ENCODE results near the gene MRGPRE.

The MRGPRE gene

DNA sequence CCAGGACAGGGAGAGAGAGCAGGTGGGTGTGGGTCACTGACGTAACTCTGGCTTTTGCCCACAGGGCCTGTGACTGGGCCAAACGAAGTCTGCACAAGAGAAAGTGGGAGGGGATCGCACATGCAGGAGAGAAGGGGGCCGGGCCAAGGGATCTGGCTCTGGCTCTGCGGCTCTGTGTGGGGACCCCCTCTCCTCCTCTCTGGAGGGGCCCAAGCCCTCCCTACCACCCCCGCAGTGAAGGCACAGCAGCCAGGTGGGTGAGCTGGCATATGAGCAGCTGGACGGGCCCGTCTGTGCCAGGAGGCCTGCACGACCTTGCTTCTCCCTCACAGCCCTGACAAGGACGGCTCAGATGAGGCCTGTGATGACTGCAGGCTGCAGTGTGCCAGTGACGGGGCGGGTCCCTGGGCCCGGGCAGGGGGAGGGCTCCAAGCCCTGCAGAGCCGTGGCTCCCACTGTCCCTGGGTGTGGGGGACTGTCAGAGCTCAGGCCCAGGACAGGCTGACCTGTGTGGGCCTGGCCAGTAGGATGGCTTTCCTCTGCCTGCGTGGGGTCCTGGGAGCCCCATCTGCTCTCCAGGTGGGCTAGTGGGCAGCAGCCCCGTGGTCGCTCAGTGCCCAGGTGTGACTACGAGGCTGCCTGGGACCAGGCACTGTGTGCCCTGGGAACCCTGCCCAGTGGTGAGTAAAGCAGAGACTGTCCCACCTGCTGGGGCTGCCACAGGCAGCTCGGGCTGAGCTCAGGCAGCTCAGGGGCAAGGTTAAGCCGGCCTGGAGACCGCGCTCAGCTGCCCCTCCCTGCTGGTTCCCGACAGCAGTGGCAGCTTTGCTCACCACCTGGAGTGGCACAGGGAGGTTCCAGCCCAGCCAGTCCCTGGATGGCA, 35.8 kb downstream of the MRGPRE start:
- DNase-seq (ENCODE audit: low spot score): no peak

DNA sequence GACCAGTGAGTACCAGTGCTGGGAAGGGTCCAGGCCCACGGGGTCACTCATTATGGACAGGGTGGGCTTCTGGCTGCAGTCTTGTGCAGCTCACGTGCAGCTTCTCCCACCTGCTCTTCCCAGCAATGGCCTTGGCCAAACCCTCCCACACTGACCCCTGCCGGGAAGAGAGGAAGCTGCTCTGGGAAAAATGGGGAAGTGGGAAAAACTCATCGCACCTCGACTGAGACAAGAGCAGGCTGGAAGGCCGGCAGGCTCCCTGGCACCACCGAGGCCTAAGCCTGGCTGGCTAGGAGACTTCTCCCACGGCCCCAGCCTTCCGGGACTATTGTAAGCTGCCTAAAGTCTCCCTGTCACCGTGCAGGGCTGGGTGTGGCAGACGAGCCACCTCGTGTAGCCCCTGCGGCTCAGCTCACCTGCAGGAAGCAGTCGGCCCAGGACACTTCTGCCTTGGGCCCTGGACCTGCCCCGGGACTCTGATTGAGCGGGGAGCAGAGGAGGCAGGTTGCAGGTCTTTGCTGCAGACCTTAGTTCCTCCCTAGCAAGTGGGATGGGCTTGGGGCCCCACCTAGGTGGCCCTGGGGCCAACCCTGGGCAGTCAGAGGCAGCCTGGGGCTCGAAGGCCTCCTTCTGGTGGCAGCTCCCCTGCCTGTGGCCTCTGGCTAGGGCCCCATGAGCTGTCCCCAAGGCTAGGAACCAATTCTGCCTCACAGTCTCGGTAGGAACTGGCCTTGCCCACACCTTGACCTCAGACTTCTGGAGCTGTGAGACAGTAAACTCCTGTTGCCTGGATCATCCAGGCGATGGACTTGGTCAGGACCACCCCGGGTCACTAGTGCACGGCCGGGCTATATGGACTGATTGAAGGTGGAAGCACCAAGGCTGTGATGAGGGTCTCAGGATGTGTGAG, 36.7 kb downstream of the MRGPRE start:
- no peak for DNase-seq (ENCODE audit: low spot score)

DNA sequence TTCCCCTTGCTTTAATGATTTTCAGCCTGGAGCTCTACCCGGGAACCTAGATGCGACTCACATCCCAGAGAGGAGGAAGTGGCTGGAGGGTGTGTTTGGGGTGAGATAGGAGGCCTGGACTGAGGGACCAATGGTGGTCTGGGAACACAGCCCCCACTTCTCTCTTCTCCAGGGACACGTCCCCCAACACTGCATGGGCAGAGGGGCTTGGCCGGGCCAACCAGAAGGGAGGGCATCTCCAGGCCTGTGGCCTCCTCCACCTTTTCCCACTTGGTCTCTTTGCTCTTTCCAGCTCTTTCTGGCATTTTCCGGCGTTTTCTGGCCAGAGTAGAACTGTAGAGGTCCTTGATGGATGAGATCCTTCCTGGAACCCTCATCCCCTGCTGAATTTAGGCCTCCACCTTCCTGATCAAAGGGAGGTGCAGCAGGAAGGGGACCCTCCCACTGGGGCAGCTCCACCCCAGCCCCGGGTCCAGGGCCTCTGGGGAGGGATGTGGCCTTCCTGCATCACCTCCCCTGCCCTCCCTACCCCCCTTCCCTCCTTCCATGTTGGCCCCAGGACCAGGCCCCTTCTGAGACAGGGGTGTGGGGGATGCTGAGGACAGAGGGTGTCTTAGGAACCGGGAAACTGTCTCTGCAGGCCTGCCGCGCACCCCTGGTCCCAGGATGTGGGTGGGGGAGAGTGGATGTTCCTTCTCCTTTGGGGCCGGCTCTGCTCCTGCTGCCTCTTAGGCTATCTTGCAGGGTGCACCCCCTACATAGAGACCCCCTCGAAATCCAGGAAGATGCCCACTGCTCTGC, 38.0 kb downstream of the MRGPRE start:
- DNase-seq (ENCODE audit: low spot score): no peak

DNA sequence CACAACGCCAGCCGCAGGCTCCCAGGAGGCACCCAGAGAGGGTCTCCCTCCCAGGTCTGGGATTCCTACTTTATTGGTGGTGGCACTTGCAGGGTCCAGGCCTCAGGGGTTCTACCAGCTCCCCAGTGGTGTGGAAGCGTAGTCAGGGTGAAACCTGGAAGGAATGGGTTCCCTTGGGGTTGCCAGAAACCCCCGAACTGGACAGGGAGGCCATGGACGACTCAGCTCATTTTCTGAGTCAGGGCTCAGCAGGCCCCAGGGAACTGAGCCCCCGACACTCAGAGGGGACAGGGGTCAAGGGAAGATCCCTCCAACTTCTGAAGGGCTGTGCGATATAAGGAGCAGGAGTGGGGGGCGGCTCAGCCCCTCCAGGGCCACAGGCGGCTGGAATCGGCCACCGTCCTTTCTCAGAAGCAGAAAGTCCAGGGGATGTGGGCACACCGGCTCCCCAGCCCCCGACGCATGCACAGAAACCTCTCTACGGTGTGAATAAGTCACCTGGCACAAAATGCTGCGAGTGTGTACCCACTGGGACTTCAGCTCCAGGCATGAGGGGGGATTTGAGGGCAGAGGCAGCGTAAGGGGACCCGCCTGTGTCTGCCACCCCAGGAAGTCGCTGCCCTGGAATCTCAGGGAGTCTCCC, 38.7 kb downstream of the MRGPRE start:
- no peak for DNase-seq (ENCODE audit: low spot score)

DNA sequence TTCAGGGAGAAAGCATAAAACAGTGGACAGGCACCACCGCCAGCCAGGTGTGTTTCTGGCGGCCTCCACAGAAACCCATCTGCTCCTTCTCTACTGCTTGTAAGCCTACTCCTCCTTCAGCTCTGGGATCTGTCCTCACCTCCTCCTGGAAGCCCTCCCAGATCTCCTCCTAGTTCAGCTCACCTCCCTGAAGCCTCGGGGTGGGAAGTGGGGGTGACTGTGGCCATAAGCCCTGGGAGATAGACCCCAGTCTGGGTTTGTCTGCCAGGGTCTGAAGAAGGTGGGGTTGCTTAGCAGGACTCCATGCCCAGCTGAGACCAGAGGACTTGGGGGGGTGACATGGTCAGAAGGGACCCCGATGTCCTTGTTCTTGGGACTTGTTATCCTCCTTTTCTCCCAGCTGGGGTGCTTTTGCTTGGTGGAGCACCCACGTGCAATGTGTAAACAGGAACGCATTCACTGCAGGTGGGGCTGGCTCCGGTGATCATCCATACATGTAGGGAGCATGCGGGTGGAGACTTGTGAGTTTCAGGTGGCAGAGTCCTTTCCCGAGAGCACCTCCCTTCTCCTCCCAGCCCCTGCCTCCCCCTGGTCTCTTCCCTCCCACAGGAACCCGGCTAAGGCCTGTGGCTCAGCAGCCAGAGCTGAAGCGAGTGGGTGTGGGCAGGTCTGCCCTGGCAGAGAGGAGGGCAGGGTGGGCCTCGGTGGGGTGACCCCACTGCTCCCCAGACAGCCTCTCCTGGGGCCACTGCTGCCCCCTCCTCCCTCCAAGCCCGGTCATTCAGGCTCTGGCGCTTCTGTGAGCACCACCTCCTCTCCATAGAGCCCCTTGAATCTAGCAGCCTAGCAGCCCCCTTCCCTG, 39.5 kb downstream of the MRGPRE start:
- DNase-seq (ENCODE audit: low spot score): no peak

DNA sequence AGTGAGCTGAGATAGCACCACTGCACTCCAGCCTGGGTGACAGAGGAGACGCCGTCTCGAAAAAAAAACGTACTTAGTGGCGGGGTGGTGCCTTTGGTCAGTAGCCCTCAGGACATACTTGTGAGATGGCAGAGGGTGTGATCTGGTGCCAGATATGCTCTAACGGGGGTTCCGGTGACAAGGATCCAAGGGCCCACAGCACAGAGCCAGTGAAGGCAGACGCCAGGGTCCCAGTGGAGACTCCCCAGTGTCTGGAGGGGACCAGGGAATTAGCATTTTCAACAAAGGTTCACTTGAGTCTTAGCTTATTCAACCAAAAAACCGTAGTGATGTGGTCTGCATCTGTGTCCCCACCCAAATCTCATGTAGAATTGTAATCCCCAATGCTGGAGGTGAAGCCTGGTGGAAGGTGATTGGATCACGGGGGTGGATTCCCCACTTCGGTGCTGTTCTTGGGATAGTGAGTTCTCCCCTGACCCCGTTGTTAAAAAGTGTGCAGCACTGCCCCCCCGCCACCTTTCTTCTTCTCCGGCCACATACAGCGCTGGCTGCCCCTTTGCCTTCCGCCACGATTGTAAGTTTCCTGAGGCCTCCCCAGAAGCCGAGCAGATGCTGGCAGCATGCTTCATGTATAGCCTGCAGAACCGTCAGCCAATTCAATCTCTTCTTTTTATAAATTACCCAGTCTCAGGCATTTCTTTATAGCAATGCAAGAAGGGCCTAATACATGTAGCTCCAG, 40.5 kb downstream of the MRGPRE start:
- no peak for DNase-seq (ENCODE audit: low spot score)

DNA sequence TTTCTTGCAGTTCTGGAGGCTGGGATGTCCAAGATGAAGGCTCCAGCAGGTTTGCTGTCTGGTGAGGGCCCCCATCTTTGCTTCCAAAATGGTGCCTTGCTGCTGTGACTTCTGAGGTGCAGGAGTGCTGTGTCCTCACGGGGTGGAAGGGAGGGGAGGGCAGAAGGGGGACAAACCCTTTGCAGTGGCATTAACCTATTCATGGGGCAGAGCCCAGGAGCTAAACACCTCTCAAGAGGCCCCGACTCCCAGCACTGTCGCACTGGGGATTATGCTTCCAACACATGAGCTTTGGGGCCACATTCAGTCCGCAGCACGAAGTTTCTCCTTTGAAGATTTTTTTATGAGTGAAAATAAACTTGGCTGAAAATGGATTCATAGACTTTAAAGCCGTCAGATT, 41.6 kb downstream of the MRGPRE start:
- DNase-seq (ENCODE audit: low spot score): no peak

DNA sequence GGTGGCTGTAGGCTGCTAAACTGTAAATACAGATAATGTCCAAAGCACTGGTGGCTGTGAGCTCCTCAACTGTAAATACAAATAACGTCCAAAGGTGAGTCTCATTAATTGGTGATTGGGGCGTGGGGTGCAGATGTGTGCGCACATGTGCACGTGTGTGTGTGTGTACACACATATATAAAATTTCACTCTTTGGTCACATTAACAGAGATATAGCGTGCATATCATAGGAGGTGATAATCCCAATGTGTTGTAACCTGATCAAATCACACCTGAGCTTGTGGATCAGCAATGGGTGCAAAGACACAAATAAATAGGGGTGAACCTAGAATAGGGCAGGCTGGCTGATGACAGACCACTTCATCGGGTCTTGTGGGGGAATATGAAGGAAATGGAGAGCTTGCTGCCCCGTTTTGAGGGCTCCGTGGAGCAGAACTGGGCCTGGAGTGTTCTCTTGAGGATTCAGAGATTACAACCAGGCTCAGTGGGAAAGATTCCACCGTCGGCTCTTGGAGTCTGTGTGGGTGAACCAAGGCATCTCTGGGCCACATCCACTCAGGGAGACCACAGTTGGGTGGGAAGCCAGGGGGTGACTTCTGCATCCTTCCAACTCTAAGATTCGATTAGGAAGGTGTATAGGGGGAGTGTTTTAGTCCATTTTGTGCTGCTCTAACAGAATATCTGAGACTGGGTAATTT, 42.2 kb downstream of the MRGPRE start:
- no peak for DNase-seq (ENCODE audit: low spot score)

DNA sequence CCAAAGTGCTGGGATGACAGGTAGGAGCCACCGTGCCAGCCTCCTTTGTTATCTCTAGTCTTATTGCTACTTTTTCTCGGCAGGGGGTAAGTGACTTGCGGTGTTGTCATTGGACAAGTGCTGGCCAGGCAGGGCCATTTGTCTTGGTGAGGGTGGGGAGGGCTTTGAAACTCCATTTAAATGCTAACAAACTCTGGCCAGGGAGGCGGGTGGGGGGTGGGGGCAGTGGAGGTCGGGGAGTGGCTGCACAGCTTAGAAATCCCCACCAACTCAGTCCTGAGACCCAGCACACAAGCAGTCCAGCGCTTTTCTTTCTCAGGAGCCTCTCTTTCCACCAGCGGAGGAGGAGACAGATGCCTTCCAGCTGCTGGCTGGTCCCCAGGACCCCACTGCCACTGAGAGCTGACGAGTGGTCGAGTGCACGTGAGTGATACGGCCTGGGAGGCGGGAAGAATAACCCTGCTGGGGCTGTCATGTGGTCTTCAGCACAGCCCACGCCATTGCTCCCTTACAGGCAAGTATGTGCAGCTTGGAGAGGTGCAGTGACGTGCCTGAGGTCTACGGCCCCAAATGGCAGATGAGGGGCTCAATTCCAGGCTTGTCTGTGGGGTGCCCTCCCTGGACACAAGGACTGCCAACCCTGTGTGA, 42.9 kb downstream of the MRGPRE start:
- no peak for DNase-seq (ENCODE audit: low spot score)

DNA sequence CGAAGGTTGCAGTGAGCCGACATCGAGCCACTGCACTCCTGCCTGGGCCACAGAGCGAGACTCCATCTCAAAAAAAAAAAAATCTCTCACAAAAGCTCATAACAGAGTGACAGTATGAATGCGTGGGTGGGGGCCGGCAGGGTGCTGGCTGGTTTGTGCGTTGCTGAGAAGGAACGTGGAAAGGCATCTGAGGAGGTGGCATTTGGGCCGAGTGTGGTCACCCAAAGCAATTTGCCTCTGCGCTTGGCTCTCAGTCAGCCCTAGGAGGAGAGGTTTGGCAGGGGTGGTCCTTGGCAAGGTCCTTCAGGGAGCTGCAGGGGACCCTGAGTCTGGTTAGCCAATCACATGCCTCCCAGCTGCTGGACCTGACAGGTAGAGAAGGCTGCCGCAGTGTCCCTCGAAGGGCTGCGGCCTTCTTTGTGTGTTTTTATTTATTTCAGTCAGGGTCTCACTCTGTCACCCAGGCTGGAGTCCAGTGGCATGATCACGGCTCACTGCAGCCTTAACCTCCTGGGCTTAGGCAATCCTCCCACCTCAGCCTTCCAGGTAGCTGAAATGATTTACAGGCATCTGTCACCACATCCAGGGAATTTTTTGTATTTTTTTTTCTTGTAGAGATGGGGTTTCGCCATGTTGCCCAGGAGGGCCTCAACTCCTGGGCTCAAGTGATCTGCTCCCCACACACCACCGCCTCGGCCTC, 43.6 kb downstream of the MRGPRE start:
- DNase-seq (ENCODE audit: low spot score): no peak

DNA sequence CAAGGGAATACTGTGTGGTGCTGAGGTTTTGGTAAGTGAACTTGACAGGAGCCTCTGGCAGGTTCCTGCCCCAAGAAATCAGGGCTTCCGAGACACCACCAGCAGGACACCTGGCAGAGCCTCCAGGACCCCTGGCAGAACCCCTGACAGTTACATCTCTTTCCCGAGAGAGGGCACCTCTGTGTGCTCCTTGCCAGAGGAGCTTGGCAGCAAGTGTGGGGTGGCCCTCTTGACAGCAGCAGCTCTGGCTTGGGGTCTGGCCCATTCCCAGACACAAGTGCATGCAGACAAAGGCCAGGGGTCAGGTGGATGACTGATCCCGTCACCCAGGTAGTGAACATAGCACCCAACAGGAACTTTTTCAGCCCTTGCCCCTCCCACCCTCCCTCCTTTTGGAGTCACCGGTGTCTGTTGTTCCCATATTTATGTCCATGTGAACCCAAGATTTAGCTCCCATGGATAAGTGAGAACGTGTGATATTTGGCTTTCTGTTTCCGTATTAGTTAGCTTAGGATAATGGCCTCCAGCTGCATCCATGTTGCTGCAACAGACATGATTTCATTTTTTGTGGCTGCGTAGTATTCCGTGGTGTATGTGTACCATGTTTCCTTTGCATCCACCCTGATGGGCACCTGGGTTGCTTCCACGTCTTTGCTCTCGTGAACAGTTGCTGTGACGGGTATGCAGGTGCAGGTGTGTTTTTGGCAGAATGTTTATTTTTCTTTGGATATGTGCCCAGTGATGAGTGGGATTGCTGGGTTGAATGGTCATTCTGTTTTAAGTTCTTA, 45.9 kb downstream of the MRGPRE start:
- DNase-seq (ENCODE audit: low spot score): no peak

DNA sequence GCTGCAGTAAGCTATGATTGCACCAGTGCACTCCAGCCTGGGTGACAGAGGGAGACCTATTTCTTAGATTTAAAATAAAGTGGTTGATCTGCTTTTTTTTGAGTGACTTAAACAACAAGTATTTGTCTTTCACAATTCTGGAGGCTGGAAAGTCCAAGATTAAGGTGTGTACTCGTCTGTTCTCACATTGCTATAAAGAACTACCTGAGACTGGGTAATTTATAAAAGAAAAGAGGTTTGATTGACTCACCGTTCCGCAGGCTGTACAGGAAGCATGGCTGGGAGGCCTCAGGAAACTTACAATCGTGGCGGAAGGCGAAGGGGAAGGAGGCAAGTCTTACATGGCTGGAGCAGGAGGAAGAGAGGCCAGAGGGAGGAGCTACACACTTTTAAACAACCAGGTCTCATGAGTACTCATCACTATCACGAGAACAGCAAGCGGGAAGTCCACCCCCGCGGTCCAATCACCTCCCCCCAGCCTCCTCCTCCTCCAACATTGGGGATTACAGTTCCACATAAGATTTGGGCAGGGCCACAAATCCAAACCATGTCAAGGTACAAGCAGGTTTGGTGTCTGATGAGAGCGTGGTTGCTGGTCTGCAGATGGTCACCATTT, 47.4 kb downstream of the MRGPRE start:
- no peak for DNase-seq (ENCODE audit: low spot score)

DNA sequence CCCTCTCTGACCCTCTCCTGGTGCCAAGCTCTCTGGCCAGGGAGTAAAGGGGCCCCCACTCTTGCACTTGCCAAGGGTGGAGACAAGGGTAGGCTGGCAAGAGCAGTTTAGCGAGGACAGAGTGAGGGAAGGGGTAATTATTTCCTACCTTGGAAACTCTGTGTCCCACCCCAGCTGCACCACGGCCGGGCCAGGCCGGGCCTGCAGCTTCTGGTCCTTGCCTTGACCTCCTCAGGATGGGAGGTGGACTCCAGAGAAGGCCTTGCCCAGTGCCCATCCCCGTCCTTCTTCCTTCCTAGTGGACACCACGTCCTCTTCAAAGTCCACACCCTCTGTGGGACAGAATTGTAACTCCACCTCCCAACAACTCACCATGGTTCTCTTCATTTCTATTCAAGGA, 48.7 kb downstream of the MRGPRE start:
- DNase-seq (ENCODE audit: low spot score): no peak

DNA sequence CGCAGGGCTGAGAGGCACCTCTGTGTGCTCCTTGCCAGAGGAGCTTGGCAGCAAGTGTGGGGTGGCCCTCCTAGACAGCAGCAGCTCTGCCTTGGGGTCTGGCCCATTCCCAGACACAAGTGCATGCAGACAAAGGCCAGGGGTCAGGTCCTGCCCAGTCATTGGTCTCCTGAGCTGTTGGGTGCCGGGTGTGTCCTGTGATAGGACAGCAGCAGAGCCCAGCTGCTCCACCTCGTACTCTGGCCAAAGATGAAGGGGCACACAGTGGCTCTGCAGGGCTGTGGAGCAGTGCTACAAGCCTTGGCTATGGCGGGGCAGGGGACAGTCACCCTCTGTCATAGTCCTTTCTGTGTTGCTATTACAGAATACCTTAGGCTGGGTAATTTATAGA, 49.8 kb downstream of the MRGPRE start:
- DNase-seq (ENCODE audit: low spot score): no peak

DNA sequence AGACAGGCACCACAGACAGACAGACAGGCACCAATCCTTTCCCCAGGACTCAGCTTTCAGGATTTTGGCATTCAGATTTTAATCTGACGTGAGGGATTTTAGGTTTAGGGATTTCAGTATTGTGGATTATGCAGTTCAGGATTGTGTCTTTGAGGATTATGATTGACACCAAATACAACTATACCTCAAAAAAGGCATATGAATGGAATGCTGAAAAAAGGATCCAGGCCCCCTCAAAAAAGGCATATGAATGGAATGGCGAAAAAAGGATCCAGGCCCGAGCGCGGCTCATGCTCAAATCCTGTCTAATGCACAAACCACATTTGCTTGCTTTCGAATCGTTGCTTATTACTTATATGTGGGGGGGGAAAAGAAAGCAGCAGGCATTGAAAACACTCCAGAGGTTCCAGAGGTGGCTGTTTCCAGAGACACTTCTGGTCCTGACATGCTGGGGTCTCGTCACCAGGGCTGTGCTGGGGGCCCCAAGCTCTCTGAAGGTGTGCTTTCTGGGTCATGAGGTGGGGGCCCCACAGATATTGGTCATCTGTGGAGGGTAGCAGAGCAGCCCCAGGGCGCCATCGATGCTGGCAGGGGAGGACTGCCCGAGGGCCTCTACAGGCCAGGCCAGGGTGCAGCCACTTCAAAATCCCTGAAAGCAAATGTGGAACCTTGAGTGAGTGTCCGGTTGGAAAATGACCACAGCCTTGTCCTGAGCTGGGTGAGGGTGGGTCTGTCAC, 50.3 kb downstream of the MRGPRE start:
- DNase-seq (ENCODE audit: low spot score): no peak

DNA sequence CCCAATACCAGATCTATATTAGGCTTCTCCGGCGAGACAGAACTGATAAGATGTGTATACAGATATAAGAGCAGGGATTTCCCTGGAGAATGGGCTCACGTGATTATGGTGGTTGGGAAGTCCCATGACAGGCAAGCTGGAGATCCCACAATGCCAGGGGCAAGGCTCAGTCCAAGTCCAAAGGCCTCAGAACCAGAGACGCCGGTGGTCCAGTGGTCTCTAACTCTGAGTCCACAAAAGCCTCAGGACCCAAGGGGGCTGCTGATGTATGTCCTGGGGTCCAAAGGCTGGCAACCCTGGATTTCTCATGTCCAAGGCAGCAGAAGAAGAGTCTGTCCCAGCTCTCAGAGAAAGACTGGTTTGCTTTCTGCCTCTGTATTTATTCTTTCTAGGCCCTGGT, 51.3 kb downstream of the MRGPRE start:
- no peak for DNase-seq (ENCODE audit: low spot score)

Data from germinal center (tissue), 1 donor.